ENCODE data around the gene ASPN. TPM values are rescaled to one million over a fixed set of nuclear protein-coding genes. Genes with fewer than 3 reads are reported as not detected.

Gene ASPN
- polyA plus RNA-seq, 1 experiment, result 1.1 TPM

DNA sequence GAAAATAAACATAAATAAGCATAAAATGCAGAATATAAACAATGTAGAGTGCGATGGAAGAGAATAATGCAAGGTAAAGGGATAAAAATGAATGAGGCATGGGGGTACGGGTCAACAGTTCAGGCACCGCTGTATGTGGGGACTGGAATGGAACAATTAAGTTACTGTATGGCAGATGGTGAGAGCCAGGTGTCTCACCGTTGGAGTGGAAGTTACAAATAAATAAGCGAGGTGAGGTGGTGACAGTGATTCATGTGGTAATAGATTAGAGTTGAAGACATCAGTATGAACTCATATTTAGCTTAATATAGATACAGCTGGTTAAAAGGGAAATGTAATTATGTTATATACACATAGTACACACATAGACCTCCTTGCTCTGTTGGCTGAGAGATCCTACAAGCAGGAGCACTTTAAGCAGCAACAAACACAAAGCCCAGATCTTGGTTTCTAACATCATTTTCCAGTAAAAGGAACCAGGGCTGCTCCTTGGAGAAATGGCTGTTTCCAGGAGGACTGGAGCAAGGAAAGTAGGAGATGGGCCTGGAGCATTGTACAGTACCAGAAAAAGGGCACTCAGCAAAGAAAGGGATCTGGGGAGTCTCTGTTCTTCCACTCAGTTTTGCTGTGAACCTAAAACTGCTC, 55.7 kb downstream of the ASPN start:
- no peak for TF ChIP-seq CTCF (IDR thresholded peaks at IDR 0.05; ENCODE audit: low read depth, low read length)
- POLR2A ChIA-PET, result no interaction called here
- CTCF ChIA-PET, result interaction anchor here (2.0 kb wide), 1 partner anchor 13 kb away, joined by 10 read pairs; no protein-coding TSS in a partner anchor

GRCh38 chr9:92425474-92425873, 56.8 kb downstream of the ASPN start:
- TF ChIP-seq CTCF (IDR thresholded peaks at IDR 0.05; ENCODE audit: low read depth, low read length), result no peak
- Histone ChIP-seq H3K27ac (ENCODE audit: low read depth, low read length) (no peak overlapping the region), H3K9me3 (ENCODE audit: control insufficient read depth, insufficient read depth, low read length) (no peaks in the 10 kb centered on the region), H3K27me3 (ENCODE audit: control insufficient read depth, insufficient read depth, low read length) (no peaks in the 10 kb centered on the region), H3K4me3 (ENCODE audit: low read depth, low read length) (no peak overlapping the region)
- no peak for DNase-seq (ENCODE audit: low read depth, low spot score)
- CTCF ChIA-PET, result interaction anchor here (2.0 kb wide), 1 partner anchor 14 kb away, joined by 10 read pairs; no protein-coding TSS in a partner anchor
- POLR2A ChIA-PET, result no interaction called here

More for the DNA sequence above, 55.7 kb downstream of the ASPN start:
- H3K27me3 ChIP-seq (ENCODE audit: control insufficient read depth, insufficient read depth, low read length), result no peaks in the 10 kb centered on the region
- DNase-seq (ENCODE audit: low read depth, low spot score), result no peak
- H3K9me3 ChIP-seq (ENCODE audit: control insufficient read depth, insufficient read depth, low read length), result no peaks in the 10 kb centered on the region
- H3K27ac ChIP-seq (ENCODE audit: low read depth, low read length), result no peak overlapping the region
- H3K4me3 ChIP-seq (ENCODE audit: low read depth, low read length), result no peak overlapping the region

DNA sequence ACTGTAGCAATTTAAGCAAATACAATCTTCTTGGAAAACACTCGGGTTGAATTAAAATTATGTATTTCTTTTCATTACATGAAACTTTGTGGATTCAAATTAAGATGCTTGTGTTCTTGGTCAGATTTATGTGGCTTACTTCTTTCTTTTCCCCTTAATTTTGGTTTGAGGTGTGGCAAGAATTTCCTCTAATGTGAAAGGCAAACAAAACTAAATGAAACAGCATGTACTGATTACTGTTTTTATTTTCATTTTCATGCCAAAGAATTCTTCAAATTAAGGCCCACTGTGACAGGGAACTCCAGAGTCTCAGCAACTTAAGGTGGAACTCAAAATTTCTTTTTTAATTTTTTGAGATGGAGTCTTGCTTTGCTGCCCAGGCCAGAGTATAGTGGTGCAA, 58.0 kb downstream of the ASPN start, which contains the start of gene OMD:
Gene OMD, minus strand, starts transcription at position 132 of the 400 bp plus-strand sequence. CDS start 6,913 bp downstream, outside the sequence.
- TF ChIP-seq CTCF (IDR thresholded peaks at IDR 0.05; ENCODE audit: low read depth, low read length), result no peak
- H3K9me3 ChIP-seq (ENCODE audit: control insufficient read depth, insufficient read depth, low read length), result no peaks in the 10 kb centered on the region
- ChIA-PET CTCF (interaction anchor here (1.2 kb wide), 1 partner anchor 96 kb away, joined by 3 read pairs; no protein-coding TSS in a partner anchor), POLR2A (no interaction called here)
- no peak within 1 kb of the TSS for H3K4me3 ChIP-seq (ENCODE audit: low read depth, low read length)
- DNase-seq (ENCODE audit: low read depth, low spot score), result no peak
- no peaks in the 10 kb centered on the region for H3K27me3 ChIP-seq (ENCODE audit: control insufficient read depth, insufficient read depth, low read length)
- no peak within 1 kb of the TSS for H3K27ac ChIP-seq (ENCODE audit: low read depth, low read length)

GRCh38 chr9:92423612-92424011, 58.7 kb downstream of the ASPN start:
- CTCF ChIA-PET, result no interaction called here
- H3K27ac ChIP-seq (ENCODE audit: low read depth, low read length), result no peak overlapping the region
- no peak for DNase-seq (ENCODE audit: low read depth, low spot score)
- POLR2A ChIA-PET, result no interaction called here
- TF ChIP-seq CTCF (IDR thresholded peaks at IDR 0.05; ENCODE audit: low read depth, low read length), result no peak
- no peaks in the 10 kb centered on the region for H3K27me3 ChIP-seq (ENCODE audit: control insufficient read depth, insufficient read depth, low read length)
- H3K4me3 ChIP-seq (ENCODE audit: low read depth, low read length), result no peak overlapping the region
- H3K9me3 ChIP-seq (ENCODE audit: control insufficient read depth, insufficient read depth, low read length), result no peaks in the 10 kb centered on the region

GRCh38 chr9:92422611-92423338, 59.5 kb downstream of the ASPN start:
- POLR2A ChIA-PET, result no interaction called here
- CTCF ChIA-PET, result no interaction called here
- no peak for TF ChIP-seq CTCF (IDR thresholded peaks at IDR 0.05; ENCODE audit: low read depth, low read length)

More at GRCh38 chr9:92422611-92423338, 59.5 kb downstream of the ASPN start:
- Histone ChIP-seq H3K4me3 (ENCODE audit: low read depth, low read length) (no peak overlapping the region), H3K27me3 (ENCODE audit: control insufficient read depth, insufficient read depth, low read length) (no peaks in the 10 kb centered on the region), H3K9me3 (ENCODE audit: control insufficient read depth, insufficient read depth, low read length) (no peaks in the 10 kb centered on the region), H3K27ac (ENCODE audit: low read depth, low read length) (no peak overlapping the region)
- DNase-seq (ENCODE audit: low read depth, low spot score), result no peak

Data from AG04450 (cell line).